ENCODE measurements around the gene DENND4C. TPM values are rescaled to one million over a fixed set of nuclear protein-coding genes. Genes with fewer than 3 reads are reported as not detected.
"Not testable (repeated sequence)": the region's sequence is repeated elsewhere in the genome, so short reads cannot be mapped to it uniquely, and the experiment has no call there.

DENND4C gene
- total RNA-seq, 1 donor from 2014 or later: 21.1 TPM

DNA sequence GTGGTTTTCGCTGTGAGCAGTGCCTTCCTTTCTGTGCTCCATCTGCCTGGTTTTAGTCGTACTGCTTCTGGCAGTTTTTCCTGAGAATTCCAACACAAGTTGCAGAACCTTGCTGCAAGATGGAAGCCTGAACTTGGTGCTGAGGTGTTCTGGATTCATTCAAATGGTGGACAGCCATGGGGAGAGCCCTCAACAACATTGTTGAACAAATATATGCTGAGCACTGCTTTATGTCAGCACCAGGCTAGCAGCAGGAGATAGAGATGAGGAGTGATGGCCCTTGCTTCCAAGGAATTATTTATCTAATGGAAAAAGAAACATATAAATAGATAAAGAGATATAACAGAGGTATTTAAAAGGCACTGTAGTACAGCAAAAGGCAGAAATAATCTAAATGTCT, 156.8 kb downstream of the DENND4C start:
- peaks cover 3% of the 10 kb centered on the region for H3K4me1 Mint-ChIP-seq (ENCODE audit: low read depth)
- no peaks in the 10 kb centered on the region for H3K9me3 Mint-ChIP-seq
- H3K36me3 Mint-ChIP-seq (ENCODE audit: low read depth): peaks cover under 1% of the 10 kb centered on the region
- no peak for DNase-seq (ENCODE audit: low spot score)
- no peak overlapping the region for H3K27ac Mint-ChIP-seq
- no peak overlapping the region for H3K4me3 Mint-ChIP-seq
- peaks cover 7% of the 10 kb centered on the region for H3K27me3 Mint-ChIP-seq (ENCODE audit: insufficient read depth)
- intact Hi-C loops (cut with micrococcal nuclease): loop anchor here (10.0 kb wide), 2 partner anchors 607 to 1647 kb away; partner anchors contain the start of gene HACD4

DNA sequence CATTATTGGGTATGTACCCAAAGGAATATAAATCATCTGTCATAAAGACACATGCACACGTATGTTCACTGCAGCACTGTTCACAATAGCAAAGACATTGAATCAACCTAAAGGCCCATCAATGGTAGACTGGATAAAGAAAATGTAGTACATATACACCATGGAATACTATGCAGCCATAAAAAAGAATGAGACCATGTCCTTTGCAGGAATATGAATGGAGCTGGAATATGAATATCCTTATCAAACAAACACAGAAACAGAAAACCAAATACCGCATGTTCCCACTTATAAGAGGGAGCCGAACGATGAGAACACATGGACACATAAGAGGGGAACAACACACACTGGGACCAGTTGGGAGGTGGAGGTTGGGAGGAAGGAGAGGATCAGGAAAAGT, 159.0 kb downstream of the DENND4C start:
- not testable (repeated sequence) for DNase-seq (ENCODE audit: low spot score); H3K4me1 Mint-ChIP-seq (ENCODE audit: low read depth); H3K27ac Mint-ChIP-seq; H3K4me3 Mint-ChIP-seq; H3K27me3 Mint-ChIP-seq (ENCODE audit: insufficient read depth); H3K36me3 Mint-ChIP-seq (ENCODE audit: low read depth); H3K9me3 Mint-ChIP-seq
- intact Hi-C loops (cut with micrococcal nuclease): loop anchor here (10.0 kb wide), 2 partner anchors 605 to 1645 kb away; partner anchors contain the start of gene HACD4

DNA sequence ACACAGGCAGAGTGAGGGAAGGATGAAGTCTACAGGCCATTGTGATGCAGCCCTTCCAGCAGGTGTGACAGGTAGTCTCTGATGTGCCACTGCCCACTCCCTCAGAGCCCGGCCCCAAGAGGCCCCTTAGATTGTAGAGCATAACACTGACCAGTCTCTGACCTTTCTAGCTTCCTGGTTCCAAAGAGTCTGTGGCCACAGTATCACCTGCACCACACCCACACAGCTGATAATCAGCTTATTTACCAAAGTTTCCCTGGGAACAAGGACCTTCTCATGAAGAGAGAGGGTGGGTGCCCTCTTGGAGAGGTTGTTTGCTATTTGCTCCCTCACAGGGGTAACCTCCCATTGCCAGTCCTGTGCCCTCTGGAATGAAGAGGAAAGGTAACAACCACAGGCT, 167.4 kb downstream of the DENND4C start:
- no peak overlapping the region for H3K27ac Mint-ChIP-seq

DNA sequence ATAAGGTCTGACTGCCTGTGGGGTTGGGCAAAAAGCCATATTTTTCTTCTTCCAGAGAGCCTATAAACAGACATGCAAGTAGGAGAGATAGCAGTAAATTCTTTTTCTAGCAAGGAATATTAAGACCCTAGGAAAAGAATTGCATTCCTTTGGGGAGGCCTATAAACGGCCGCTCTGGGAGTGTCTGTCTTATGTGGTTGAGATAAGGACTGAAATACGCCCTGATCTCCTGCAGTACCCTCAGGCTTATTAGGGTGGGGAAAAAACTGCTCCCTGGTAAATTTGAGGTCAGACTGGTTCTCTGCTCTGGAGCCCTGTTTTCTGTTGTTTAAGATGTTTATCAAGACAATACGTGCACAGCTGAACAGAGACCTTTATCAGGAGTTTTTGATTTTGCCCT, 172.7 kb downstream of the DENND4C start:
- H3K27me3 Mint-ChIP-seq (ENCODE audit: insufficient read depth); H3K4me3 Mint-ChIP-seq; intact Hi-C loops (cut with micrococcal nuclease); H3K27ac Mint-ChIP-seq; H3K36me3 Mint-ChIP-seq (ENCODE audit: low read depth); H3K4me1 Mint-ChIP-seq (ENCODE audit: low read depth); DNase-seq (ENCODE audit: low spot score): not testable (repeated sequence)
- H3K9me3 Mint-ChIP-seq: peaks cover 11% of the 10 kb centered on the region

More for the DNA sequence above, 167.4 kb downstream of the DENND4C start:
- Mint-ChIP-seq H3K4me3 (no peak overlapping the region), H3K4me1 (ENCODE audit: low read depth) (no peaks in the 10 kb centered on the region), H3K9me3 (peaks cover 3% of the 10 kb centered on the region), H3K36me3 (ENCODE audit: low read depth) (no peaks in the 10 kb centered on the region), H3K27me3 (ENCODE audit: insufficient read depth) (peaks cover 5% of the 10 kb centered on the region)
- intact Hi-C loops (cut with micrococcal nuclease): no loop called here
- no peak for DNase-seq (ENCODE audit: low spot score)

DNA sequence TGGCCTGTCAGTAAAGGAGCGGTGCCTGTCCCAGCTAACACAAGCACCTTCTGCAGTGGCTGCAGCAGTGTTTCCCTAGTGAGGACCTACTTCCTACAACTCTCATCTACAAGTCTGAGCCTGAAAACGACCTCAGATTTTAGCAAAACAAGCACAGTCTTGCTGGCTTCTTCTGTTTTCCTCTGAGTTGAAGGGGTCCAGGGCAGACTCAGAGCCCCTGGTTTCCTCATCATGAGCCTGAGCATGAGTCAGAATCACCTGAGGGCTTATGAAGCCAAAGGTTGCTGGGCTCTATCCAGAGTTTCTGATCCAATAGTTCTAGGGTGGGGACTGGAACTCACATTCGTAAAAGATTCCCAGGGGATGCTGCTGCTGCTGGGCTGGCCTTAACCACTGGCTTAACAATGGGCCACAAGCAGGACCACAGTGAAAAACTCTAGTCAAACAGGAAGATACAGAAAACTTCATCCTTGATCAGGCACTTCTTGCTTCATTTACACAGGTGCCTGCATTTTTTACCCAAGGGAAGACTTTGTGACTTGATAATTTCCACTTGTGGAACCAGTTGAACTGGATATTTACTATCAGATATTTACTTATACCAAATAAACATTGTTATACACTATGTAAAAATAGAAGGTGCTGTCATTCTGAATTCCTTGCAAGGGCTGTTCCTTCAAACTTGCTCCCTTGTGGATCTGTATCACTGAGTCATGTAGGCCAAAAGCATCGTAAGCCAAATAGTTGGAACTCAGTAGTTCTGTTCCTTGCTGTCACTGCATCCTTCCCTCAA, 174.0 kb downstream of the DENND4C start:
- no peak overlapping the region for H3K27ac Mint-ChIP-seq
- no peak overlapping the region for H3K4me3 Mint-ChIP-seq
- peaks cover 11% of the 10 kb centered on the region for H3K4me1 Mint-ChIP-seq (ENCODE audit: low read depth)
- H3K36me3 Mint-ChIP-seq (ENCODE audit: low read depth): peaks cover 1% of the 10 kb centered on the region
- H3K27me3 Mint-ChIP-seq (ENCODE audit: insufficient read depth): peaks cover 9% of the 10 kb centered on the region
- no peak for DNase-seq (ENCODE audit: low spot score)
- peaks cover 11% of the 10 kb centered on the region for H3K9me3 Mint-ChIP-seq
- intact Hi-C loops (cut with micrococcal nuclease): loop anchor here (5.0 kb wide), 1 partner anchor 32 kb away; no protein-coding TSS in a partner anchor

DNA sequence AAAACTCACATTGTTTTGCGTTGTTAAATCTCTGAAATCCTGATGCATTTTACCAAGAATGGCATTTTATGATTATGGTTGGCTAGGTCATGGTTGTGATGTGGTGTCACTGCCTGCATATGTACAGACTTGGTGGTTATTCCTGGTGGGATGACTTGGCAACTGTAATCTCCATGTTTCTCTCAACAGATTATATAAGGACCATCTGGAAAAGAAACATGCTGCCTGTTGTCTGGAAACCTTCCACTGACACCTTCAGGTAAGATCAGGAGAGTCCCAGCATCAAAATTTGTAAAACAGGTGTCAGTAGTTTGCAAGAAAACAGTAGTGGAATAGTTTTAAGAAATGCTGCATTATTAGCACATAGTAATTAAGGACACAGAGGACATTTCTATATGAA, 175.3 kb downstream of the DENND4C start:
- peaks cover 10% of the 10 kb centered on the region for H3K27me3 Mint-ChIP-seq (ENCODE audit: insufficient read depth)
- H3K27ac Mint-ChIP-seq: no peak overlapping the region
- H3K9me3 Mint-ChIP-seq: peaks cover 11% of the 10 kb centered on the region
- H3K4me1 Mint-ChIP-seq (ENCODE audit: low read depth): peaks cover 18% of the 10 kb centered on the region
- intact Hi-C loops (cut with micrococcal nuclease): loop anchor here (5.0 kb wide), 1 partner anchor 33 kb away; no protein-coding TSS in a partner anchor
- H3K4me3 Mint-ChIP-seq: no peak overlapping the region
- H3K36me3 Mint-ChIP-seq (ENCODE audit: low read depth): peaks cover 1% of the 10 kb centered on the region
- DNase-seq (ENCODE audit: low spot score): no peak

DNA sequence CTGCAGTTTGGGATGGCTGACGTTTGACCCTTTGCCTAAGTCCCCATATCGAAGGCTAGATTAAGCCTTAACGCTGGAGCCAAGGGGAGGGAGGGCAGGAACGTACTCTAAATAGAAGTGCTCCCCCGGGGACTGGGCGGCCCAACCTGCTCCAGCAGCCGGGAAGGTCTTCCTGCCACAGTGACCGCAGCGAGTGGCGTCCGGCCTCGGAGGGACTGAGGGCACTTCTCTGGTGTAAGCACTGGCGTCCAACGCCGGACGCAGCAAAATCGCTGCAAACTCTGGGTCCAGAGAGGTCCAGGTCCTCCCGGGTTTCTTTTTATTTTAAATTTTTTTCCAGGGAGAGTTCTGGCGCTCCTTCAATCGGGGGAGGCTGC, 177.8 kb downstream of the DENND4C start:
- intact Hi-C loops (cut with micrococcal nuclease): loop anchor here (1.0 to 5.0 kb wide), 8 partner anchors 28 to 359 kb away; partner anchors contain the start of genes DENND4C, HAUS6, PLIN2 and RPS6
- Mint-ChIP-seq H3K27ac (no peak overlapping the region), H3K27me3 (ENCODE audit: insufficient read depth) (peaks cover 10% of the 10 kb centered on the region), H3K4me1 (ENCODE audit: low read depth) (peaks cover 18% of the 10 kb centered on the region), H3K36me3 (ENCODE audit: low read depth) (peaks cover 1% of the 10 kb centered on the region), H3K9me3 (peaks cover 7% of the 10 kb centered on the region), H3K4me3 (peak overlapping the region; percentile 97)
- no peak for DNase-seq (ENCODE audit: low spot score)

DNA sequence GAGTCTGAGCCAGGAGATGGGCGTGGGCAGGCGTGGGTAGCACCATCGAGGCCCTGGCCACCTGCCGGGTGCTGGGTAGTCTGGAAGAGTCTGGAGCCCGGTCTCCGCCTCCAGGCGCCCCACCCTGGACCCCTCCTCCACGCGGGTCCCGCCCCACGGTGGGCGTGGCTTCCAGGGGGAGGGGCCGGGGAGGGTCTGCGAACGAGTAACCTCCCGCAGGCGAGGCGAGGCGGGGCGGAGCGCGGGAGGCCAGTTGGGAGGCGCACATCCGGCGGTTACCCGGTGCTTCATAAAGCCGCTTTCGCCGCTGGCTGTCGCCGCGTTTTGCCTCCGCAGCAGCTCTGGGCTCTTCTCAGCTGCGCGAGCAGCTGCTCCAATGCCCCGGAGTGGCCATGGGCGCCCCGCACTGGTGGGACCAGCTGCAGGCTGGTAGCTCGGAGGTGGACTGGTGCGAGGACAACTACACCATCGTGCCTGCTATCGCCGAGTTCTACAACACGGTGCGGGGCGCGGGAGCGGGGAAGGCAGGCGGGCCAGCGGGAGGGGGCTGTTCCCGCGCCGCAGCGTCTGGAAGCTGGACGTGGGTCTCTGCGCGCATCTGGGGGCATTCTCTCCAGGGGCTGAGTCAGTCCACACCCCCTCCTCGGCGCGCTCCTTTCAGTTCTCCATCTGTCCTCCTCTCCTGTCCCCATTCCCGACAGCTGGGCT, 178.4 kb downstream of the DENND4C start, which contains the start of gene ACER2:
Gene ACER2, plus strand, starts transcription at position 317 of the 708 bp plus-strand sequence. Its CDS starts 76 bp downstream, at position 393.
- Mint-ChIP-seq H3K36me3 (ENCODE audit: low read depth) (no peaks in the 10 kb centered on the region), H3K4me3 (peak within 1 kb of the TSS; percentile 97), H3K27ac (peak within 1 kb of the TSS; percentile 27), H3K9me3 (peaks cover 2% of the 10 kb centered on the region), H3K27me3 (ENCODE audit: insufficient read depth) (peaks cover 10% of the 10 kb centered on the region), H3K4me1 (ENCODE audit: low read depth) (peaks cover 18% of the 10 kb centered on the region)
- peak; percentile 95 for DNase-seq (ENCODE audit: low spot score)
- intact Hi-C loops (cut with micrococcal nuclease): loop anchor here (1.0 to 5.0 kb wide), 8 partner anchors 29 to 360 kb away; partner anchors contain the start of genes DENND4C, HAUS6, PLIN2 and RPS6

DNA sequence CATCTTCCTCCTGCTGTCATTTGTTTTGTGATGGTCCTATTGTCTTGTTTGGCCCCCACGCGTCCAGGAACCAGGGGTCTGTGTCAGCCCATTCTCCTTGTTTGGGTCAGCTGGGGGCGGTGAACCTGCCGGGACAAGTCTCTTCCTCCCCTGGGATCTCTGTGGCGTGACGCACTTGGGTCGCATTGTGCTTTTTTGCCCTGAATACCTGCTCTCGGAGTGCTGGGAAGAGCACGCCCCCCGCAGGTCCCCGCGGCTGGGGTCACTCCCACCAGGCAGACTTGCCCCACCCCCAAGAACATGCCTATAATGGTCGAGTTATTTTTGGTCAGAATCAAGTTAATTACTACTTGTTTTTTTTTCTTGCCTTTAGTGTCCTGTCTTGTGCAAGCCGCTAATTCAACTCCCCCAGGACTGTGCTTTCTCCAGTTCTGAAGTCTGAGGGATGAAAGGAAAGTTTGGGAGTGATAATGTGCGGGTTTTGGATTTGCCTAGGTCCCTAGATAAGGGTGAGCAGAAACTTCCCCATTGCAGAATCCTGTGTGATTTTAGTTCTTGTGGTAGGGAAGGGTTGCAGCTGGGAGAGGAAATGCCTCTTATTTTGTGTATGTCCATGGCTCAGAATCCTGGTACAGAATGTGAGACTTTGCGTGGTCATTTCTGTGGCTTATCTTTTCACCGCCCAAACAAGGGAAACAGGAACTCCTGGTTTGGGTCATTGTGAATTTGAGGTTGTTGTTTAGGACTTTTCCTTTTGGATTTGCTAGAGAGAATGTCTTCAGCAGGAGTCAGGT, 179.1 kb downstream of the DENND4C start:
- Mint-ChIP-seq H3K27ac (peak overlapping the region; percentile 27), H3K4me1 (ENCODE audit: low read depth) (peaks cover 18% of the 10 kb centered on the region), H3K27me3 (ENCODE audit: insufficient read depth) (peaks cover 10% of the 10 kb centered on the region), H3K9me3 (no peaks in the 10 kb centered on the region), H3K36me3 (ENCODE audit: low read depth) (no peaks in the 10 kb centered on the region), H3K4me3 (peak overlapping the region; percentile 97)
- intact Hi-C loops (cut with micrococcal nuclease): loop anchor here (2.0 to 5.0 kb wide), 2 partner anchors 31 to 37 kb away; no protein-coding TSS in a partner anchor
- no peak for DNase-seq (ENCODE audit: low spot score)

DNA sequence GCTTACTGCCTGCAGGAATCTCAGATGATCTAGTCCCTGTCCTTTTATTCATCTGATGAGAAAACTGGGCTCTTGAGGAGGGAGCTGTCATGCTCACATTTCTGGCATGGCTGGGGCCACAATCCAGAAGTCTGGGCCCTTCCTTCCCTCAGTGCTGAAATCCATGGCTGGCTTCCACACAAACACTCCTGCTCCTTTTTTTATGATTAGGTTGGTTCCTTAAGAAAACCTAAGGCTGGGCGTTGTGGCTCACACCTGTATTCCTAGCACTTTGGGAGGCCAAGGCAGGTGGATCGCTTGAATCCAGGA, 179.7 kb downstream of the DENND4C start:
- Mint-ChIP-seq H3K4me3 (peak overlapping the region; percentile 97), H3K9me3 (no peaks in the 10 kb centered on the region), H3K36me3 (ENCODE audit: low read depth) (no peaks in the 10 kb centered on the region), H3K4me1 (ENCODE audit: low read depth) (peaks cover 18% of the 10 kb centered on the region), H3K27me3 (ENCODE audit: insufficient read depth) (peaks cover 10% of the 10 kb centered on the region), H3K27ac (no peak overlapping the region)
- intact Hi-C loops (cut with micrococcal nuclease): no loop called here
- no peak for DNase-seq (ENCODE audit: low spot score)

DNA sequence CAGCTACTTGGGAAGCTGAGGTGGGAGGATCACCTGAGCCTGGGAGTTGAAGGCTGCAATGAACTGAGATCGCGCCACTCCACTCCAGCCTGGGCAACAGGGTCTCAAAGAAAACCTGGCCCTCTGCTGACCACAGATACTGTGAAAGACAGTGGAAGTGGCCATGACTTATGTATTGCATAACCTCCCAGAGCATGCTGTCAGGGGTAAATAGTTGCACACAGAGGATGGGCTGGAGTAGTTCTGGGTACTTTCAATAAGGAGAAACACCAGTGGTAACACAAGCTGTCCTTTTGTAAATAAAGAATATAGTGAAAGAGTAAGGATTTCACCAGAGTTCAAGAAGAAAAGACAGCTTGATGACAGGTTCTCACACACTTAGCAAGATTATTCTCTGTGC, 180.1 kb downstream of the DENND4C start:
- no peaks in the 10 kb centered on the region for H3K36me3 Mint-ChIP-seq (ENCODE audit: low read depth)
- no peaks in the 10 kb centered on the region for H3K9me3 Mint-ChIP-seq
- DNase-seq (ENCODE audit: low spot score): no peak
- H3K4me3 Mint-ChIP-seq: no peak overlapping the region
- intact Hi-C loops (cut with micrococcal nuclease): no loop called here
- H3K27ac Mint-ChIP-seq: no peak overlapping the region
- peaks cover 10% of the 10 kb centered on the region for H3K27me3 Mint-ChIP-seq (ENCODE audit: insufficient read depth)
- peaks cover 18% of the 10 kb centered on the region for H3K4me1 Mint-ChIP-seq (ENCODE audit: low read depth)

DNA sequence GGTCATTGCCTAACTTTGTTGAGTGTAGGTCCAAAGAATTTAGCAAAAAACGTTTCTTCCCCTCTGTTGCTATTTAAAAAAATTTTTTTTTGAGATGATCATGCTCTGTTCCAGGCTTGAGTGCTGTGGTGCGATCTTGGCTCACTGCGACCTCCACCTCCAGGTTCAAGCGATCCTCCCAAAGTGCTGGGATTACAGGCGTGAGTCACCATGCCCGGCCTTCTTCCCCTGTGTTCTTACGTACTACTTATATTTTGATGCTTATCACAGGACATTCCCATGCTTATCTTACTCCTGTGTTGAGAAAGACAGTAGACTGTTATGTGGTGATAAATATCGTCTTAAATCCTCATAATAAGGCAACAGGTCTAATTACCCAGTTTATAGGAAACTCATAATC, 180.8 kb downstream of the DENND4C start:
- Mint-ChIP-seq H3K4me1 (ENCODE audit: low read depth) (peaks cover 18% of the 10 kb centered on the region), H3K27me3 (ENCODE audit: insufficient read depth) (peaks cover 10% of the 10 kb centered on the region), H3K27ac (no peak overlapping the region), H3K36me3 (ENCODE audit: low read depth) (no peaks in the 10 kb centered on the region), H3K4me3 (peak overlapping the region; percentile 5), H3K9me3 (no peaks in the 10 kb centered on the region)
- DNase-seq (ENCODE audit: low spot score): no peak
- intact Hi-C loops (cut with micrococcal nuclease): no loop called here
